Upper lobe of left lung (tissue), 6 donors: ENCODE measurements around the gene MRS2. TPM values are rescaled to one million over a fixed set of nuclear protein-coding genes. Genes with fewer than 3 reads are reported as not detected.
"Not testable (repeated sequence)": the region's sequence is repeated elsewhere in the genome, so short reads cannot be mapped to it uniquely, and the experiment has no call there.

Source experiments
- ATAC-seq, 2 donors: fragments of 200-7000 bp; cut with Tn5 transposase; one replicate each; pipeline ENCODE4 v1.9.1; 2022; ENCODE audit warnings: mild to moderate bottlenecking in 2 of 2, moderate library complexity in 2 of 2; ENCODE audit not compliant: low FRiP score in 2 of 2
- DNase-seq, 2 donors: peaks; one replicate each; pipeline ENCODE4 v3.0.0-alpha.2; 2019 to 2020
- H3K27ac ChIP-seq, 4 donors: fragments of 200-600 bp; sonication (generic); one replicate each; pipeline ENCODE4 v1.5.1; 2016 to 2019
- H3K27me3 ChIP-seq, 4 donors: fragments of 200-600 bp; sonication (generic); one replicate each; pipeline ENCODE4 v1.5.1; 2017 to 2019
- H3K36me3 ChIP-seq, 4 donors: fragments of 200-600 bp; sonication (generic); one replicate each; pipeline ENCODE4 v1.5.1; 2016 to 2019
- H3K4me1 ChIP-seq, 4 donors: fragments of 200-600 bp; sonication (generic); one replicate each; pipeline ENCODE4 v1.5.1; 2018 to 2019
- H3K4me3 ChIP-seq, 4 donors: fragments of 200-600 bp; sonication (generic); one replicate each; pipeline ENCODE4 v1.5.1; 2017 to 2019; ENCODE audit warnings: mild to moderate bottlenecking in 2 of 4, moderate library complexity in 1 of 4
- H3K9me3 ChIP-seq, 4 donors: fragments of 200-600 bp; sonication (generic); one replicate each; pipeline ENCODE4 v1.5.1; 2018 to 2019
- EP300 ChIP-seq, 4 donors: sonication (generic); formaldehyde crosslinking; IDR thresholded peaks; one replicate each; pipeline ENCODE4 v1.5.1; 2017; ENCODE audit warnings: antibody characterized with exemption in 4 of 4, control low read depth in 2 of 4
- POLR2A ChIP-seq, 4 donors: fragments of 450-650 bp; IDR thresholded peaks; one replicate each; pipeline ENCODE4 v1.5.1; 2016 to 2017; ENCODE audit warnings: antibody characterized with exemption in 4 of 4, mild to moderate bottlenecking in 2 of 4
- POLR2AphosphoS5 ChIP-seq, 2 donors: sonication (generic); formaldehyde crosslinking; IDR thresholded peaks; one replicate each; pipeline ENCODE4 v1.5.1; 2017; ENCODE audit warnings: antibody characterized with exemption in 2 of 2
- WGBS, 2 donors: methylation state at CpG; one replicate each; pipeline ENCODE4 v1.1.5; 2017 to 2018; 5-methylcytosine and 5-hydroxymethylcytosine counted together
- total RNA-seq, 6 donors: library from RNA; depleted of rRNA in 4 of 6; stranded (reverse); fragments of >200 nt in 4 of 6; gene quantifications; one replicate each; pipeline versions ENCODE4 v1.1.0 to v1.2.1, GENCODE V29; 2016 to 2021
- TF ChIP-seq, protein P1 (sequence below), 6 experiments: fragments of 450-650 bp in 4 of 6; fragments of 200-600 bp in 2 of 6; sonication (generic) in 2 of 6; IDR thresholded peaks; one replicate each; pipeline ENCODE4 v1.5.1; 2016 to 2019; ENCODE audit warnings: antibody characterized with exemption in 6 of 6
- donor health status: DM: no; HTN: no; CAD: no; lungs with moderate emphysema.
- donor health status: DM: no; HTN: yes; CAD: no; lungs with severe emphysema.

Gene MRS2
- total RNA-seq, 6 donors from 2014 or later = 20.8 to 40.8 (median 27.4) TPM

GRCh38 chr6:24394061-24394779 lies 8.5 kb upstream of the MRS2 start:
- Histone ChIP-seq H3K4me3 (no peak overlapping the region), H3K27ac (no peak overlapping the region), H3K4me1 (no peaks in the 10 kb centered on the region), H3K36me3 (no peaks in the 10 kb centered on the region), H3K27me3 (no peaks in the 10 kb centered on the region), H3K9me3 (no peaks in the 10 kb centered on the region)
- 86 to 93% methylated on average over 2 of the region's 2 CpGs for WGBS, 2 donors
- peak in 1 of 2 donors; percentile 45 for ATAC-seq
- TF ChIP-seq POLR2A (IDR thresholded peaks at IDR 0.05) (no peak), POLR2AphosphoS5 (IDR thresholded peaks at IDR 0.05) (no peak), EP300 (IDR thresholded peaks at IDR 0.05) (no peak)
- TF ChIP-seq, protein P1, sequence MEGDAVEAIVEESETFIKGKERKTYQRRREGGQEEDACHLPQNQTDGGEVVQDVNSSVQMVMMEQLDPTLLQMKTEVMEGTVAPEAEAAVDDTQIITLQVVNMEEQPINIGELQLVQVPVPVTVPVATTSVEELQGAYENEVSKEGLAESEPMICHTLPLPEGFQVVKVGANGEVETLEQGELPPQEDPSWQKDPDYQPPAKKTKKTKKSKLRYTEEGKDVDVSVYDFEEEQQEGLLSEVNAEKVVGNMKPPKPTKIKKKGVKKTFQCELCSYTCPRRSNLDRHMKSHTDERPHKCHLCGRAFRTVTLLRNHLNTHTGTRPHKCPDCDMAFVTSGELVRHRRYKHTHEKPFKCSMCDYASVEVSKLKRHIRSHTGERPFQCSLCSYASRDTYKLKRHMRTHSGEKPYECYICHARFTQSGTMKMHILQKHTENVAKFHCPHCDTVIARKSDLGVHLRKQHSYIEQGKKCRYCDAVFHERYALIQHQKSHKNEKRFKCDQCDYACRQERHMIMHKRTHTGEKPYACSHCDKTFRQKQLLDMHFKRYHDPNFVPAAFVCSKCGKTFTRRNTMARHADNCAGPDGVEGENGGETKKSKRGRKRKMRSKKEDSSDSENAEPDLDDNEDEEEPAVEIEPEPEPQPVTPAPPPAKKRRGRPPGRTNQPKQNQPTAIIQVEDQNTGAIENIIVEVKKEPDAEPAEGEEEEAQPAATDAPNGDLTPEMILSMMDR (IDR thresholded peaks at IDR 0.05) = no peak
- no peak for DNase-seq

DNA sequence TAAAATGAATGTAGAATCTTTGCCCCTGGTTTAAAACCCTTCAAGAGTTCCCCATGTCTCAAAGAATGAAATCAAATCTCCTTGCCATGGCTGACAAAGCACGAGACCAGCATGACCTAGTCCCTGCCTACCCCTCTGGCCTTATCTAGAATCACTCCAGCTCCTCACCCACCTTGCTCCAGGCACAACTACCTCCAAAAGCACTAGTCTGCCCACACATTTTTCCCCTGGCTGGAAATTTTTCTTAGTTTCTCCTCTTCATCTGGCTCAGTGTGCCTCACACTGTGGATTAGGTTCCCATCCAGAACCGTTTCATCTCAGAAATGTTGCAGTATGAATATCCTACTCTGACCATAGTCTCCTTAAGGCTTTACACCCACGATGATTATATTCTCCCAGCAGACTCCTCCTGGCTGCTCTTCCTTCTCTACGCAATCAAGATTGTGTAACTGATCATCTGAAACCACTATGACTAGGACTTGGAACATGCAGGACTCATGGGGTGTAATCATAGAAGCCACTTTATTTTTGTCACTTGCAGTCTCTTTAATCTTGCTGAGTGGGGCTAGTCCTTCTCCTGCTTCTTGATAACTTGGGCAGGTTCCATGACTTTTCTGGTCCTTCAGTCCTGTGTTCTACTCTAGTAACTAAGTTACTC lies 7.8 kb upstream of the MRS2 start:
- H3K27me3 ChIP-seq = no peaks in the 10 kb centered on the region
- H3K4me3 ChIP-seq = no peak overlapping the region
- TF ChIP-seq POLR2A (IDR thresholded peaks at IDR 0.05) (no peak), EP300 (IDR thresholded peaks at IDR 0.05) (no peak), POLR2AphosphoS5 (IDR thresholded peaks at IDR 0.05) (no peak)
- TF ChIP-seq, protein P1 (IDR thresholded peaks at IDR 0.05) = no peak
- H3K36me3 ChIP-seq = no peaks in the 10 kb centered on the region
- 63 to 85% methylated on average over 4 of the region's 4 CpGs for WGBS, 2 donors
- no peaks in the 10 kb centered on the region for H3K9me3 ChIP-seq
- no peak overlapping the region for H3K27ac ChIP-seq
- H3K4me1 ChIP-seq = no peaks in the 10 kb centered on the region
- ATAC-seq (peak in 1 of 2 donors; percentile 92), DNase-seq (no peak)

DNA sequence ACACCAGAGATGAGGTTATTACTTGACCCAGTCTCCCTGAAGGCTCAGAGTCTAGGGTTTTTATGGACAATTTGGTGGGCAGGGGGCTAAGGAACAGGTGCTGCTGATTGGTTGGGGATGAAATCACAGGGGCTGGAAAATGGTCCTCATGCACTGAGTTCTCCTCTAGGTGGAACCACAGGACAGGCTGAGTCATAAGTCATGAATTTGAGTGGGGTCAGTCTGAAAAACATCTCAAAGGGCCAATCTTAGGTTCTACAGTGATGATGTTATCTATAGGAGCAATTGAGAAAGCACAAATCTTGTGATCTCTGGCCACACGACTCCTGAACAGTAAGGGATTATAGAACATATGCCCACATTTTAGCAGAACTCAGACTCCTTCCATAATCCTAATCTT lies 5.9 kb upstream of the MRS2 start:
- no peaks in the 10 kb centered on the region for H3K9me3 ChIP-seq
- no peak for DNase-seq
- TF ChIP-seq, protein P1 (IDR thresholded peaks at IDR 0.05) = no peak
- TF ChIP-seq POLR2AphosphoS5 (IDR thresholded peaks at IDR 0.05) (no peak), POLR2A (IDR thresholded peaks at IDR 0.05) (no peak), EP300 (IDR thresholded peaks at IDR 0.05) (no peak)
- no peaks in the 10 kb centered on the region for H3K27me3 ChIP-seq
- 82 to 83% methylated on average over 1 of the region's 1 CpG for WGBS, 2 donors
- H3K27ac ChIP-seq = no peak overlapping the region
- H3K4me1 ChIP-seq = peaks cover 0 to 4% (median 0%) of the 10 kb centered on the region in 4 donors
- no peaks in the 10 kb centered on the region for H3K36me3 ChIP-seq
- H3K4me3 ChIP-seq = no peak overlapping the region
- ATAC-seq = no peak

- Histone ChIP-seq H3K27ac (no peak overlapping the region), H3K27me3 (no peaks in the 10 kb centered on the region), H3K4me1 (peaks cover 0 to 8% (median 4%) of the 10 kb centered on the region in 4 donors), H3K36me3 (no peaks in the 10 kb centered on the region), H3K4me3 (no peak overlapping the region), H3K9me3 (no peaks in the 10 kb centered on the region)
- 57 to 87% methylated on average over 1 of the region's 1 CpG for WGBS, 2 donors
- no peak for DNase-seq
- ATAC-seq = no peak
- TF ChIP-seq POLR2AphosphoS5 (IDR thresholded peaks at IDR 0.05) = no peak
- TF ChIP-seq, protein P1 (IDR thresholded peaks at IDR 0.05) = no peak
- no peak for TF ChIP-seq EP300 (IDR thresholded peaks at IDR 0.05)
- TF ChIP-seq POLR2A (IDR thresholded peaks at IDR 0.05) = no peak
Observed at GRCh38 chr6:24397631-24398030, 5.1 kb upstream of the MRS2 start.

GRCh38 chr6:24400045-24401039 lies 2.4 kb upstream of the MRS2 start:
- not testable (repeated sequence) for H3K4me3 ChIP-seq, H3K27me3 ChIP-seq, H3K27ac ChIP-seq, ATAC-seq, H3K36me3 ChIP-seq, H3K9me3 ChIP-seq
- peaks cover 10 to 30% (median 17%) of the 10 kb centered on the region in 4 donors for H3K4me1 ChIP-seq
- peak in 1 of 2 donors; percentile 35 for DNase-seq
- 21 to 22% methylated on average over 16 to 17 of the region's 17 CpGs for WGBS, 2 donors
